ENCODE measurements around the gene AP1S1. TPM values are rescaled to one million over a fixed set of nuclear protein-coding genes. Genes with fewer than 3 reads are reported as not detected.

The AP1S1 gene
- total and polyA plus RNA-seq, 9 of the 15 experiments (the other 6 are each of a cell fraction or from before 2014, with no cell fraction given): 4.4 to 149 (median 89.4) TPM

- TF ChIP-seq PATZ1 (CRISPR knock-in tag; IDR thresholded peaks at IDR 0.05; ENCODE audit: borderline replicate concordance) (no peak), NFXL1 (CRISPR knock-in tag; IDR thresholded peaks at IDR 0.05) (no peak), ZBTB1 (CRISPR knock-in tag; IDR thresholded peaks at IDR 0.05; ENCODE audit: borderline replicate concordance, low read depth) (no peak), CAMTA2 (CRISPR knock-in tag; conservative IDR thresholded peaks at IDR 0.05) (no peak), MCM7 (IDR thresholded peaks at IDR 0.05) (0 out of 4 replicates have a peak, but pooled peaks of 1 of the 2 experiments have one; percentile 44), KLF1 (tag; IDR thresholded peaks at IDR 0.05) (no peak), PHTF2 (CRISPR knock-in tag; IDR thresholded peaks at IDR 0.05) (no peak), ZC3H11A (IDR thresholded peaks at IDR 0.05; ENCODE audit: low read depth, low read length) (no peak), ARID1B (IDR thresholded peaks at IDR 0.05) (peak; percentile 97), MAZ (CRISPR knock-in tag; conservative IDR thresholded peaks at IDR 0.05 in 1 of 2, IDR thresholded peaks at IDR 0.05 in 1 of 2) (peak; percentile 67 to 87; a peak in 3 of 4 replicates), HOXB6 (CRISPR knock-in tag; IDR thresholded peaks at IDR 0.05; ENCODE audit: borderline replicate concordance) (no peak), KDM4B (IDR thresholded peaks at IDR 0.05; ENCODE audit: borderline replicate concordance in 2 of 2, low read depth in 1 of 2) (peak in 1 of 2 experiments; percentile 55; a peak in 1 of 4 replicates), NEUROD1 (IDR thresholded peaks at IDR 0.05; ENCODE audit: borderline replicate concordance, low read depth, low read length, partially characterized antibody) (peak; percentile 89), ZC3H4 (CRISPR knock-in tag; IDR thresholded peaks at IDR 0.05; ENCODE audit: borderline replicate concordance) (no peak), SMAD2 (IDR thresholded peaks at IDR 0.05; ENCODE audit: low read depth, low read length) (no peak), ZNF133 (CRISPR knock-in tag; IDR thresholded peaks at IDR 0.05) (no peak), OTX1 (CRISPR knock-in tag; IDR thresholded peaks at IDR 0.05) (no peak), ZNF324 (CRISPR knock-in tag; IDR thresholded peaks at IDR 0.05) (no peak), IRF2 (CRISPR knock-in tag; IDR thresholded peaks at IDR 0.05) (no peak), HBP1 (CRISPR knock-in tag; IDR thresholded peaks at IDR 0.05) (no peak), SMAD3 (CRISPR knock-in tag; conservative IDR thresholded peaks at IDR 0.05) (no peak), NCOA2 (IDR thresholded peaks at IDR 0.05; ENCODE audit: partially characterized antibody in 2 of 2) (peak in 1 of 2 experiments; percentile 6), HNRNPUL1 (IDR thresholded peaks at IDR 0.05; ENCODE audit: low read length) (no peak), ETS2 (tag; IDR thresholded peaks at IDR 0.05; ENCODE audit: borderline replicate concordance, poor library complexity, severe bottlenecking) (no peak), THRAP3 (IDR thresholded peaks at IDR 0.05; ENCODE audit: borderline replicate concordance) (no peak; the same call in 1 of the 2 replicates)
- TF ChIP-seq, protein P1, sequence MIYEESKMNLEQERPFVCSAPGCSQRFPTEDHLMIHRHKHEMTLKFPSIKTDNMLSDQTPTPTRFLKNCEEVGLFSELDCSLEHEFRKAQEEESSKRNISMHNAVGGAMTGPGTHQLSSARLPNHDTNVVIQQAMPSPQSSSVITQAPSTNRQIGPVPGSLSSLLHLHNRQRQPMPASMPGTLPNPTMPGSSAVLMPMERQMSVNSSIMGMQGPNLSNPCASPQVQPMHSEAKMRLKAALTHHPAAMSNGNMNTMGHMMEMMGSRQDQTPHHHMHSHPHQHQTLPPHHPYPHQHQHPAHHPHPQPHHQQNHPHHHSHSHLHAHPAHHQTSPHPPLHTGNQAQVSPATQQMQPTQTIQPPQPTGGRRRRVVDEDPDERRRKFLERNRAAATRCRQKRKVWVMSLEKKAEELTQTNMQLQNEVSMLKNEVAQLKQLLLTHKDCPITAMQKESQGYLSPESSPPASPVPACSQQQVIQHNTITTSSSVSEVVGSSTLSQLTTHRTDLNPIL (CRISPR knock-in tag; IDR thresholded peaks at IDR 0.05): no peak
These were observed 15.9 kb upstream of the AP1S1 start (continued) for GRCh38 chr7:101138213-101138870.
